Ovary (tissue), 9 donors: ENCODE results near the gene USP31. TPM values are rescaled to one million over a fixed set of nuclear protein-coding genes. Genes with fewer than 3 reads are reported as not detected.

ENCODE experiments used
- DNase-seq, 5 donors: peaks; one replicate each; pipeline ENCODE4 v3.0.0-alpha.2; 2019 to 2020
- H3K27ac ChIP-seq, 2 donors: fragments of 200-600 bp; one replicate each; pipeline versions ENCODE4 v1.5.1 to v1.8.0; 2019 to 2022
- H3K27me3 ChIP-seq: fragments of 200-600 bp; one replicate; pipeline ENCODE4 v1.8.0; 2022
- H3K36me3 ChIP-seq: fragments of 200-600 bp; sonication (generic); one replicate; pipeline ENCODE4 v1.5.1; 2019
- H3K4me1 ChIP-seq: one replicate; pipeline ENCODE4 v1.8.1; 2013; ENCODE audit warnings: mild to moderate bottlenecking, moderate library complexity; ENCODE audit not compliant: insufficient read depth
- H3K4me3 ChIP-seq: fragments of 200-600 bp; sonication (generic); one replicate; pipeline ENCODE4 v1.5.1; 2017
- H3K9me3 ChIP-seq, 2 donors: fragments of 200-600 bp in 1 of 2; sonication (generic) in 1 of 2; one replicate each; pipeline versions ENCODE4 v1.5.1 to v1.8.1; 2013 to 2019; ENCODE audit warnings: mild to moderate bottlenecking in 1 of 2, moderate library complexity in 1 of 2
- CTCF ChIP-seq, 3 donors: fragments of 450-650 bp in 2 of 3; fragments of 200-600 bp in 1 of 3; IDR thresholded peaks; one replicate each; pipeline versions ENCODE4 v1.5.1 to v1.8.0; 2016 to 2022; ENCODE audit warnings: antibody characterized with exemption in 3 of 3, mild to moderate bottlenecking in 1 of 3
- EP300 ChIP-seq: sonication (generic); formaldehyde crosslinking; IDR thresholded peaks from one replicate; pipeline ENCODE4 v1.6.1; 2017; ENCODE audit warnings: antibody characterized with exemption
- POLR2A ChIP-seq: fragments of 450-650 bp; IDR thresholded peaks from one replicate; pipeline ENCODE4 v1.6.1; 2017; ENCODE audit warnings: antibody characterized with exemption, mild to moderate bottlenecking, moderate library complexity
- WGBS, 3 donors: extraction: QIAGEN DNeasy Blood & Tissue Kit in 1 of 3; methylation state at CpG; one replicate each; pipeline versions ENCODE4 v1.1.5 to v1.1.7; 2013 to 2017; 5-methylcytosine and 5-hydroxymethylcytosine counted together
- intact Hi-C, 4 donors: fragments of 100-400 bp; cut with DNase I; formaldehyde crosslinking; loops; one replicate each; pipeline versions ENCODE4 v1.11.0 to v1.15.1; 2022 to 2023
- polyA plus RNA-seq, 2 donors: library from polyadenylated mRNA; stranded (reverse); fragments of 200-250 nt in 1 of 2; fragments of 350-450 nt in 1 of 2; fragmentation: Illumina TruSeq in 1 of 2; extraction: RNeasy Lipid Tissue Mini Kit (QIAGEN cat#74804) in 1 of 2; gene quantifications; one replicate each; pipeline ENCODE4 v1.2.3, GENCODE V29; 2013 to 2014
- total RNA-seq, 7 donors: library from RNA; depleted of rRNA in 2 of 7; stranded (reverse); fragments of >200 nt in 2 of 7; fragmentation: NEBNext Ultra II Directional in 3 of 7; extraction: Animal tissue kit (Norgen Biotek cat#: 25700) in 3 of 7; gene quantifications; one replicate each; pipeline versions ENCODE4 v1.1.0 to v1.2.4, GENCODE V29; 2016 to 2023
- donor health status: DM: no; HTN: no; CAD: no; lungs with moderate emphysema.
- donor health status: DM: no; HTN: no; CAD: no.
- donor health status: Bipolar disorder and iron deficiency.
- donor health status: DM: yes; HTN: yes; CAD: no.
- donor health status: DM: no; HTN: no; CAD: no.
- donor health status: DM: yes; HTN: yes; CAD: no.

The USP31 gene
- total and polyA plus RNA-seq, 9 donors = 1.5 to 10.6 (median 7.3) TPM

GRCh38 chr16:23110257-23110899 is 38.9 kb downstream of the USP31 start:
- Histone ChIP-seq H3K27ac (no peak overlapping the region), H3K27me3 (no peaks in the 10 kb centered on the region), H3K4me1 (no peaks in the 10 kb centered on the region), H3K36me3 (no peaks in the 10 kb centered on the region), H3K9me3 (no peaks in the 10 kb centered on the region), H3K4me3 (no peak overlapping the region)
- DNase-seq = no peak
- no peak for TF ChIP-seq POLR2A
- TF ChIP-seq EP300 = no peak
- no peak for TF ChIP-seq CTCF (IDR thresholded peaks at IDR 0.05)
- 93 to 96% (median 94%) methylated on average over 5 of the region's 5 CpGs for WGBS, 3 donors
- intact Hi-C loops = no loop called here

GRCh38 chr16:23107936-23108335 is 41.3 kb downstream of the USP31 start:
- no peak for DNase-seq
- intact Hi-C loops = no loop called here
- Histone ChIP-seq H3K27me3 (no peaks in the 10 kb centered on the region), H3K9me3 (no peaks in the 10 kb centered on the region), H3K4me3 (no peak overlapping the region), H3K4me1 (no peaks in the 10 kb centered on the region), H3K36me3 (no peaks in the 10 kb centered on the region), H3K27ac (no peak overlapping the region)
- 79 to 87% (median 86%) methylated on average over 5 of the region's 5 CpGs for WGBS, 3 donors
- no peak for TF ChIP-seq POLR2A

GRCh38 chr16:23107117-23107516 is 42.1 kb downstream of the USP31 start:
- H3K27me3 ChIP-seq = no peaks in the 10 kb centered on the region
- no peak for DNase-seq
- intact Hi-C loops = no loop called here
- no peaks in the 10 kb centered on the region for H3K4me1 ChIP-seq
- TF ChIP-seq POLR2A (no peak), EP300 (no peak), CTCF (IDR thresholded peaks at IDR 0.05) (no peak)
- H3K36me3 ChIP-seq = no peaks in the 10 kb centered on the region
- no peaks in the 10 kb centered on the region for H3K9me3 ChIP-seq
- 92 to 98% (median 93%) methylated on average over 2 of the region's 2 CpGs for WGBS, 3 donors
- H3K4me3 ChIP-seq = no peak overlapping the region
- H3K27ac ChIP-seq = no peak overlapping the region

- no peak for DNase-seq
- Histone ChIP-seq H3K27ac (no peak overlapping the region), H3K4me1 (no peaks in the 10 kb centered on the region), H3K36me3 (no peaks in the 10 kb centered on the region), H3K9me3 (no peaks in the 10 kb centered on the region), H3K4me3 (no peak overlapping the region), H3K27me3 (no peaks in the 10 kb centered on the region)
- TF ChIP-seq POLR2A (no peak), CTCF (IDR thresholded peaks at IDR 0.05) (no peak), EP300 (no peak)
- WGBS, 3 donors = 85 to 94% (median 93%) methylated on average over 5 of the region's 5 CpGs
- intact Hi-C loops = no loop called here
Measured at GRCh38 chr16:23105309-23105708, 43.9 kb downstream of the USP31 start.

GRCh38 chr16:23104032-23104955 is 45.0 kb downstream of the USP31 start:
- no peak for TF ChIP-seq EP300
- no peak for TF ChIP-seq POLR2A
- no peak for TF ChIP-seq CTCF (IDR thresholded peaks at IDR 0.05)
- Histone ChIP-seq H3K27me3 (no peaks in the 10 kb centered on the region), H3K9me3 (no peaks in the 10 kb centered on the region), H3K36me3 (no peaks in the 10 kb centered on the region), H3K27ac (no peak overlapping the region), H3K4me1 (no peaks in the 10 kb centered on the region), H3K4me3 (no peak overlapping the region)
- no peak for DNase-seq
- intact Hi-C loops = no loop called here
- WGBS, 3 donors = 77 to 83% (median 78%) methylated on average over 7 of the region's 7 CpGs
